ENCODE results near the gene CCL17.
"Not testable (repeated sequence)": the region's sequence is repeated elsewhere in the genome, so short reads cannot be mapped to it uniquely, and the experiment has no call there.

Gene CCL17

DNA sequence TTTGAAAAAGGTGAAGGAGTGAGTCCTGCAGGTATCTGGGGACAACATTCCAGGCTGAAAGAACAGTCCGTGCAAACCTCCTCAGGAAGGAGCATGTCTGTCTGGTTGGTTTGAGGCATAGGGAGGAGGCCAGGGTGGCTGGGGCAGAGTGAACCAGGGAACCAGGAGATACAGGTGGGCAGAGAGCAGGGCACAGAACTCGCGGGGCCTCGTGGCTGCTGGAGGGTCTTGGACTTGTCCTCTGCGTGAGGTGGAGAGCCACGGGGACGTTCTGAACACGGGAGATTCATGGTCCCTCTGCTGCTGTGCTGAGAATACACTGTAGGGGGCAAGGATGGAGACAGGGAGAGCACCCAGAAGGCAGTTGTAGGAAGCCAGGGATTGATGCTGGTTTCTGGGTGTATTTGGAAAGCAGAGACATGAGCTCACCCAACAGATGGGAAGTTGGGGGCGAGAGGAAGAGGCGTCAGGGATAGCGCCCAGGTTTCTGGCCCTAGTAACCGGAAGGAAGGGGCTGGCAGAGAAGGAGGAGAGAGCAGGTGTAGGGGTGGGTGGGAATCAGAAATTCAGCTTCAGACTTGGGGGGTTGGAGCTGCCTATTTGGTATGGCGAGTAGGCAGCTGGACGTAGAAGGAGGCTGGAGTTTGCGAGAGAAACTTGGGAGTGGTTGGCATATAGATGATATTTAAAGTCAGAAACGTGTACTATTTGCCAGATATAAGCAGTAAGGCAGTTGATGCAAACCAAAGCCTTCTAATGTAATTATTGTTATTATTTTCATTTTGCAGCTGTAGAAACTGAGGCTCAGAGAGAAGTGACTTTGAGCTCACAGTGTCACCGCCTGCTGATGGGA, at the start of gene CCL17:
Gene CCL17 (plus strand): TSS at position 803 of the 853 bp plus-strand sequence. CDS start 9,166 bp downstream, outside the sequence.
- no peak for DNase-seq (ENCODE audit: low read depth)

DNA sequence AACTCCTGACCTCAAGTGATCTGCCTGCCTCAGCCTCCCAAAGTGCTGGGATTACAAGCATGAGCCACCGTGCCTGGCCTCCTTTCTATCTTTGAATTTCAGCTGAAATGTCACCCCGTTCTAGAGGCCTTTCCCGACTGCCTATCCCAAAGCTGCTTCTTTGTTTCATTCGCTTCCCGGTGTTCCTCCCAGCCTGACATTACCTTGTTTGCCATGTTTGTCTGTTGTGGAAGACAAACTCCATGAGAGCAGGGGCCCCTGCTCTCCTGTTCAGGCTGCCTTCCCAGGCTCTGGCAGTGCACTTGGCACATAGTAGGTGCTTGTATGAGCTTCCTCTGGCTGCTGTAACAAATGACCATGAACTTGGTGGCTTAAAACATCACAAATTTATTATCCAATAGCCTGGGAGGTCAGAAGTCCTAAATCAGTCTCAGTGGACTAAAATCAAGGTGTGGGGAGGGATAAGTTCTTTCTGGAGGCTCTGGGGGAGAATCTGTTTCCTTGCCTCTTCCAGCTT, 48.6 kb upstream of the CCL17 start:
- DNase-seq (ENCODE audit: low read depth), result no peak

DNA sequence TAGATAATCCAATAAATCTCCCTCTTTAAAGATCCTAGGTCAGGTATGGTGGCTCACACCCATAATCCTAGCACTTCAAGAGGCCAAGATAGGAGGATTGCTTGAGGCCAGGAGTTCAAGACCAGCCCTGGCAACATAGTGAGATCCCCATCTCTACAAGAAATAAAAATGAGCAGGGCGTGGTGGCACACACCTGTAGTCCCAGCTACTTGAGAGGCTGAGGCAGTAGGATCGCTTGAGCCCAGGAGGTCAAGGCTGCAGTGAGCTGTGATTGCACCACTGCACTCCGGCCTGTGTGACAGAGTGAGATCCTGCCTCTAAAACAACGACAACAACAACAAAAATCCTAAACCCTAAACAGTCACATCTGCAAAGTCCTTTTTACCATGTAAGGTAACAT, 48.0 kb upstream of the CCL17 start:
- no peak for DNase-seq (ENCODE audit: low read depth)

DNA sequence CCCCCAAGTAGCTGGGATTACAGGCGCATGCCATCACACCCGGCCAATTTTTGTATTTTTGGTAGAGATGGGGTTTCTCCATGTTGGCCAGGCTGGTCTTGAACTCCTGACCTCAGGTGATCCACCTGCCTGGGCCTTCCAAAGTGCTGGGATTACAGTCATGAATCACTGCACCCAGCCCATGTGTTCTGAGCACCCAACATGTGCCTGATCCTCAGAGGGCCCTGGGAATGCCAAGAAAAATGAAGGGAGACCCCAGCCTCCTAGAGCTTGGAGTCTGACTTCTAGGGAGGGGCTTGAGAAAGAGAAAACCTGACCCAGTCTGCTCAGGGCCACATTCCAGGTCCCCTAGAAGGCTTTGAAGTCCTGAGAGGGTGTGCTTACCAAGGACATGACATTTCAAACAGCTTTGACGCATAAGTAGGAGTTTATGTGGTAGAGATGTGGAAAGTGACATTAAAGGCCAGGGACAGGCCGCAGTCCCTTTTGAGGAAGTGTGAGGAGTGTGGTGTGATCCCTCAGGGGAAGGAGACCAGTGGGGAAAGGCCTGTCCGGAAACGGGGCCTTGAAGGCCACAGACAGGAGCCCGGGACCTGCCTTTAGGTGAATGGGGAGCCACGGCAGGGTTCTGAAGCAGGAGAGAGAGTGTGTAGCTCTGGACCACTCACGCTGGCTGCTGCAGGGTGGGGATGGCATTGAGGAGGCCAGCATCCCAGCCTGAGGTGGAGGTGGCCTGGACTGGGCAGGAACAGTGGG, 47.1 kb upstream of the CCL17 start:
- no peak for DNase-seq (ENCODE audit: low read depth)

DNA sequence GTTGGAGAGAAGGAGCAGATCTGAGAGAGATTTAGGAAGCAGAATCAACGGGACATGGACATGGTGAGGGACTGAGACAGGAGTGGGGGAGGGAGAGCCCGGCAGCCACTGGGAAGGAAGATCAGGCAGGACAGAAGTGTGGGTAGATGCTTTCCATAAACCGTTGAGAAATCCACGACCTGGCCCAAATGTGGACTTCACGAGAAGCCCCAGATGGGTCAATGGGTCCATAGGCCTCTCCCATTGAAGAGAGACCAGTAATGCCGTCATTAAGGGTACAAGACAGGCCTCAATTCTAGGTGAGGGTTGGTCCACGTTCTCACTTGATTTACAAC, 46.5 kb upstream of the CCL17 start:
- DNase-seq (ENCODE audit: low read depth), result no peak

DNA sequence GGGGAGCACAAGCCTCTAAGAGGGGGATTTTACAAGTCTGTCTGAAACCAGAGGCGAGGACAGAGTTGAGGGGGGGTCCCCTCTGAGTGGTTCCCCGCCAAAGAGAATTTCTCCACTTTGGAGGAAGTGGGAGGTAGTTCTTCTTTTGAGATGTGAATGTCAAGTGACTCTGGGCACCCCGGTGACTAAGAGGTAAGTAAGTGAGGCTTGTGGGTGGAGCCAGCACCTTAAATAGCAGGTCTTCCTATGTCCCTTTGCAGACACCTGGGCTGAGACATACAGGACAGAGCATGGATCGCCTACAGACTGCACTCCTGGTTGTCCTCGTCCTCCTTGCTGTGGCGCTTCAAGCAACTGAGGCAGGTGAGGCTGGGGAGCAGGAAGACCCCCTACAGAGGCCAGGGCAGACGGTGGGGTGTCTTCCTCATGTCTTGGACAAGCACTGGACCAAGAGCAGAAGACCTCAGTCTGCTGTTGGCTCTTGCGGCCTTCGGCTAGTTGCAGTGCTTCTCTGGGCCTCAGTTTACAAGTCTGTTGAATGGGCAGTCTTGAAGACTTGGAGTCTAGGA, 46.0 kb upstream of the CCL17 start, which contains the start of gene CCL22:
Gene CCL22 (plus strand): TSS at position 257 of the 569 bp plus-strand sequence. CDS start 34 bp downstream, at position 291.
- DNase-seq (ENCODE audit: low read depth), result no peak

DNA sequence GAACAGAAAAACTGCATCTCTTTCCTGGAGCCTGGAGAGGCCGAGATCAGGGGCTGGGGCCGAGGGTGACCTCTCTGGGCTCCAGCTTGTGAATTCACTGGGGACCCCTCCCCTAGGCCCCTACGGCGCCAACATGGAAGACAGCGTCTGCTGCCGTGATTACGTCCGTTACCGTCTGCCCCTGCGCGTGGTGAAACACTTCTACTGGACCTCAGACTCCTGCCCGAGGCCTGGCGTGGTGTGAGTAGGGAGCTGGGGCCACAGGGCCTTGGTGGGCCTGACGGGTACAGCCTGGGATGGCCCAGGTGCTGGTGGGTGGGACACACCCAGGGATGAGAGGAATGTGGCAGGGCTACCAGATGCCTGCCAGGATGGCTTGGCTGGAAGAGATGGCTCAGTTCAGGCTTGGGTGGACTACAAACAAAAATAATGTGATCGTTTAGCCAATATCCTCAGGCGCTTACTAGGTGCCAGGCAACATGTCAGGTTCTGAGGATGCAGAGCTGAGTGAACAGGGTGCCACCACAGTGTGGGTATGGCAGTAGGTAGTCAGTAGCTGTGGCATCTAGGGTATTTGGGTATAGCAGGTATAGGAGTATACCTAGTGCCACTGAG, 44.1 kb upstream of the CCL17 start:
- DNase-seq (ENCODE audit: low read depth), result no peak

DNA sequence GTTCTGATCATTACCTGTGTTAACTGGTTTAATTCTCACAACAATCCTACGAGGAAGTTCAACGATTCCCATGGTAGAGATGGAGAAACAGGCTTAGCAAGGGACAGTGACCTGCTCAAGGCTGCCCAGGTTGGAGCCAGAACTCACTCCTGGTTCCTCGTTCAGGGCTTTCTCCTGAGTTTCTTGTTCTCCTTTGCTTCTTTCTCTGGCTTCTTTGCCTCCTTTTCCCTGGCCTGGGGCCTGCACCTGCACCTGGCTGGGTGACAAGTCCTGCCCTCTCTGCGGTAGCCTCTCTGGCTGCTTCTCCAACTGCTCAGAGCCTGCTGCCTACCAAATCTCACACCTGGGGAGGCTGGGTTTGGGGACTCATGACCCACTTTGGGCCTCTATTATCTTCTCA, 43.2 kb upstream of the CCL17 start:
- no peak for DNase-seq (ENCODE audit: low read depth)

DNA sequence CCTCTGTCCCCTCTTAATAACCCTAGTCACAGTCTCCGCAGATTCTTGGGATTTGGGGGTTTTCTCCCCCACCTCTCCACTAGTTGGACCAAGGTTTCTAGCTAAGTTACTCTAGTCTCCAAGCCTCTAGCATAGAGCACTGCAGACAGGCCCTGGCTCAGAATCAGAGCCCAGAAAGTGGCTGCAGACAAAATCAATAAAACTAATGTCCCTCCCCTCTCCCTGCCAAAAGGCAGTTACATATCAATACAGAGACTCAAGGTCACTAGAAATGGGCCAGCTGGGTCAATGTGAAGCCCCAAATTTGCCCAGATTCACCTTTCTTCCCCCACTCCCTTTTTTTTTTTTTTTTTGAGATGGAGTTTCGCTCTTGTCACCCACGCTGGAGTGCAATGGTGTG, 40.4 kb upstream of the CCL17 start:
- no peak for DNase-seq (ENCODE audit: low read depth)

DNA sequence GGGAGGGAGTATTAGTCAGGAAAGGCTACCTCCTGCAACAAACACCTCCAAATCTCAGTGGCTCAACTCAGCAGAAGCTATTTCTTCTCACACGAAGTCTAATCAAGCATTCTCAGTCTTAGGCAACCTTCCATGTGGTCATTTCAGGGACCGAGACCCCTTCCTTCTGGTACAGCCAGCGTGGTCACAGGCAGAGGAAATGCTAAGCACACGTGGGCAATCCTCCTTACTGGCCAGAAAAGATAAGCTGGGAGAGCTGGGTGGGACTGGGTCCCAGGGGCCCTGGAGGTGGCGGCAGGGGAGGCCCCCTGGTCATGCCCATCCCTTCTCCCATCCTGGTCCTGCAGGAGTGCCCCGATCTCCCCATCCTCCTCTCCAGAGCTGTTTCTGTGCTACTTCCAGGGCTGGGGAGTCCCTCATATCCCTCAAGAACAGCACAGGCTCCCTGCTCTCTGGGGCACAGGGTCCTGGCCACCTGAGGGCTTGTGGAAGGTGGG, 38.0 kb upstream of the CCL17 start:
- no peak for DNase-seq (ENCODE audit: low read depth)

DNA sequence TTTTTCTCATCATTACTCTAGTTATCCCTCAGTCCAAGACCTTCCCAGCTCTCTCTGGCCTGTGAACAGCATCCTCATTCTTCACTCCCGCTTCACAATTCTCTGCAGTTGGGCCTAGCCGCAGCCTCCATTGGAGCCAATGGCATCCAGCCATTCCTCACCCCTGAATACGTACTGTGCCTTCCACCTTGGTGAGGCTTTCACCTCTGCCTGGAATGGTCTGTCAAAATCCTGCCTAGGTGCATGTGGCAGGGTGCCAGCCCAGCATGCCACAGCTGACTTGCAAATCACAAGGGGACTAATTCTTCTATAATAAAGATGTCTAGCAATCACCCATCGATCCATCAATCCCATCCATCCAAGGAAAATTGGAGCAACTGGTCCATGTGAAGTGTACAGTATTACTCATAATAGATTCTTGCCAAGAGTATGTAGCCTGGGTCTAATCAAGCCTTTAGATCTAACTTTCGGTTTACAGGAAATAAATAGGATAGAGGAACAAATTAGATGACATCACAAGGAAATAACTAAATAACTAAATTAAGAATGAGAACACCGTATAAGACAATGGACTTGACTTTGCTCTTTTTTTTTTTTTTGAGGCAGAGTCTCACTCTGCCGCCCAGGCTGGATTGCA, 37.3 kb upstream of the CCL17 start:
- peak; percentile 31 for DNase-seq (ENCODE audit: low read depth)

DNA sequence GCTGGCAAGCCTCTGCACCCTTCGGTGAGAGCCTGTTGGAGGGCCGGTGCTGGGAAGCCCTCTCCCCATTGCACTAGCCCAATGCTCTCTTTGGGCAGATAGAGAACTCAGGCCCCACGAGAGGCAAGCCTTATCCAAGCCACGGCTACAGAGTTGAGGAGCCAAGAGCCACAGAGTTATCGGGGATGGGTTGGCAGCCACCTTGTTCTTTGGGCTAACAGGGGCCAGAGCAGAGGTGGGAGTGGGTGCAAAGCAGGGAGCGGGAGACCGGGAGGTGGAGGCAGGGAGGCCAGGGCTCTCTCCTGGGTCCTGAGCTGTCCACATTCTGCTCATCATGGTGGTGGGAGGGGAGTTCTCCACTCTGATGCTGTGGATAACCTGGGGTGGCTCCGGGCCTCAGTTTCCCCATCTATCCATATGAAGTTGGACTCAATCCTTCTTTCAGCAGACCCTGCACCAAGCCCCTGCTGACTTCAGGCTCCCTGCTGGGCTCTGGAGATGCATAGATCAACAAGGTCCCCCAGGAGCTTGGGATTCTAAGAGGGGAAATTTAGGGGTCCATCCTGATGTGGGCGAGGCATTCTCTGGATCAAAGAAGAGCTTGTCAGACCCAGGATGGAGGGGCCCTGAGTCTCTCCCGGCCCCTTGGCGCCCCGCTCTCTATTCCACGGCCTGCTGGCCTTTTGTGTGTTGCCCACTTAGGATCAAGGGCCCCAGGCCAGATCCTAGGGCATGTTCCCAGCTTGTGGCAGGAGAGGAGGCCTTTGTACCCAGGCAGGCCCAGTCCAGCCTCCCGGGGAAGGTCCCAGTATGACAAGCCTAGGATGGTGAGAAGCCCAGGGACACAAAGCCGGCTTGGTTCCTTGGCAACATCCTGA, 32.8 kb upstream of the CCL17 start:
- DNase-seq (ENCODE audit: low read depth), result peak; percentile 6

DNA sequence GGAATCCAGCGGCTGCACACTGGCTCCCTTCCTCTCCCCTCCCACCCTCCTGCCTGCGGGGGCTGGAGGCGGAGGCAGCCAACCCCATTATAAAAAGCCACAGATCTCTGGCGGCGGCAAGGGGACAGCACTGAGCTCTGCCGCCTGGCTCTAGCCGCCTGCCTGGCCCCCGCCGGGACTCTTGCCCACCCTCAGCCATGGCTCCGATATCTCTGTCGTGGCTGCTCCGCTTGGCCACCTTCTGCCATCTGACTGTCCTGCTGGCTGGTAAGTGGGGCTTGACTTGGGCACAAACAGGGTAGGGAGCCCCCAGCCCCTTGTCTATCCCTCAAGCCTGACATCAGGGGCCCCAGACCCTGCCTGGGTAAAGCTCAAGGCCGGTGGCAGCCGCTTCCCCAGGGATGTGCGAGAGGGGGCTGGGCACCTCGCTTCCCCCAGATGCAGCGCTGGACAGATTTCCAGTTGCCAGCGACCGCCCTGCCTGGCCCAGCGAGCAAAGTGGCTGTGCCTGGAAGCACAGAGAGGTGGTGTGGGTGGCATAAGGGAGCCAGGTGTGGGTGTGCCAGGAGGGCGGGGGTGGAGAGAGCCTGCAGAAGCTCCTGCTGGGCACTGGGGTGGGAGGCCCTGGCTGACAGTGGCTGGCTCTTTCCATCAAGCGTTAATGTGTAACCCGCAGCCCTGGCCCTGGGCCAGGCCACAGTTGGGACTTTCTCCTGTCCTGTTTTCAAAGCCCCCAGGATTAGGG, 32.0 kb upstream of the CCL17 start, which contains the start of gene CX3CL1:
Gene CX3CL1 (plus strand): TSS at position 119 of the 745 bp plus-strand sequence. CDS start 79 bp downstream, at position 198.
- DNase-seq (ENCODE audit: low read depth), result no peak

DNA sequence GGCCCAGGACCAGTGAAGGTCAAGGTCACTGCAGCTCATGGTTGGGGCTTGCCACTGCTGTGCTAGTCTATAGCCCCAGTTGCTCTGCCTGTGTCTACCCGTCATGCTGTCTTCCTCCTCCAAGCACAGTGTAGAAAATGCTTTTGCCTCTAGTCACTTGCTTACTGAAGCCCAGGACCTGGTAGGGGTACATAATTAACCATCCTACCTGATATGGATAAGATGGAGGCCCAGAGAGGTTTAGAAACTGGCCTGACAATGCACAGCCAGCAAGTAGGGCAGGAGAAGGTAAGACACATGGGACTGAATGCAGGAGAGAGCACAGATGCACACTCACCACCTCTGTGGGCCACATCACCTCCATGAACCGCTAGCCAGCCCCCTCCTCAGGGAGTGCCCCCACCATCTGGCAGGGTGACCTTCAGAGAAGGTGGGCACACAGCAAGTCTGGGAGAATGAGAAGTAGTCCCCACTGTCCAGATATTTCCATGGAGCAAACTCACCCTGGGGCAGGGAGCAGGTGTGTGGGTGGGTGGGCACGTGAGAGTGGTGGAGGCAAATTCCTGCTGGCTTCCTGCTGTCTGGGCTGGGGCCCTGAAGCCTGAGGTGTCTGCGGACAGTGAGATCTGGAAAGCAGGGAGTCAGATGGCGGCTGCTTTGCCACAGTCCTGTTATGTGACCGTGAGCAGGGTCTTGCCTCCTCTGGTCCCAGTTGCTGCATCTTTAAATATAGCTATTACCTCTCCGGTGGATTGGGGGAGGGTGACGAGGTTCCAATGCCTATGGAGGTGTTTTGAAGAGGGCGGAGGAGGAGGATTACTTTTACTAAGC, 31.2 kb upstream of the CCL17 start:
- DNase-seq (ENCODE audit: low read depth), result no peak

DNA sequence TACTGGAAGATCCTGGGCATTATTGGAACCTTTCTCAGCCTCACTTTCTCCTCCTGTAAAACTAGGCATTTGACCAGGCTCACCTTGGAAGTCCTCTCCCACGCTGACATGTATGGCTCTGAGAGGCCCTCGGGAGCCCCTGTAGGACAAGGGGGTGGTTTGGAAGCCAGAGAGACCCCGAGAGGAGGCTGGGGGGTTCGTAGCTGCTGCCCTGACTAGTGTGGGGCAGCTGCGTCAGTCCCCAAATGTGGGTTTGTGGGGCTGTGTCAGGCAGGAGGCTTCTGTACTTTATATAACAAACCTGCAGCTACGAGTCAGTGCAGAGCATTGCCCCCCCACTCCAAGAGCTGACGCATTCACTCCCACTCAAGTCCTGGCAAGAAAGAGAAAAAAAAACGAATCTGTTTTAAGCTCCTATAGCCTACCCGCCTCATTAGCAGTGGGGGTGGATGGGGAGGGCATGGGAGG, 30.5 kb upstream of the CCL17 start:
- peak; percentile 17 for DNase-seq (ENCODE audit: low read depth)

DNA sequence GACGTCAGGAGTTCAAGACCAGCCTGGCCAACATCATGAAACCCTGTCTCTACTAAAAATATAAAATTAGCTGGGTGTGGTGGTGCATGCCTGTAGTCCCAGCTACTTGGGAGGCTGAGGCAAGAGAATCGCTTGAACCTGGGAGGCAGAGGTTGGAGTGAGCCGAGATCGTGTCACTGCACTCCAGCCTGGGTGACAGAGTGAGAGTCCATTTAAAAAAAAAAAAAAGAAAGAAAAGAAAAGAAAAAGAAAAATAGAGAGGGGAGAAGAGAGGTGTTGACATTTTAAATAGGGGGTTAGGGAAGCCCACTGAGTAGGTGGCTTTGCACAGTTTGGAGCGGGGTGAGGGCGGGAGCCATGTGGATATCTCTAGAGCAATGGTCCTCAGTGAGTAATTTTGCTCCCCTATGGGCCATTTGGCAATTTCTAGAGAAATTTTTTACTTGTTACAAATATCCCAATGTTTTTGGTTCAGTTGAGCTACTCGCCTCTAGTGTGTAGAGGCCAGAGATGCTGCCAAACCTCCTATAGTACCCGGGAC, 29.6 kb upstream of the CCL17 start:
- DNase-seq (ENCODE audit: low read depth), result not testable (repeated sequence)

DNA sequence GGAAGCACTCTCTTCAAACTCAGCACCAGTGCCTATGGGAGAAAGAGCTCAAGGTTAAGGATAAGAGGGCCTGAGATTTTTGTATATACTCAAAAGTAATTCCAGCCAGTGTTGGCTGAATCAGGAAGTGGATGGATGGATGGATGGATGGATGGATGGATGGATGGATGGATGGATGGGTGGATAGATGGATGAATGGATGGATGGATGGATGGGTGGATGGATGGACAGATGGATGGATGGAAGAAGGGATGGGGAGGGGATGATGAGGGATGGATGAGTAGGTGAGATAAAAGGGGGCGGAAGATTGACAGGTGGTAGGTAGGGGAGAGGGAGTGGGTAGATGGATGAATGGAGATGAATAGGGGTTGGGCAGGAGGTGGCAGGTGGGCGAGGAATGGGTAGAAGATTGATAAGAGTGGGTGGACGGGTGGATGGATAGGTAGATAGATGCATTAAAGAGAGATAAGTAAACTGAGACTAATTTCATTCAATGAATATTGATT, 28.2 kb upstream of the CCL17 start:
- no peak for DNase-seq (ENCODE audit: low read depth)
